Activated T-cell treated with anti-CD3 and anti-CD28 coated beads for 1 hour (primary cell): Measurements from ENCODE around the gene RNU4-1.
"Not testable (repeated sequence)": the region's sequence is repeated elsewhere in the genome, so short reads cannot be mapped to it uniquely, and the experiment has no call there.

Source experiments
- DNase-seq: peaks from one replicate; pipeline ENCODE4 v3.0.0-alpha.2; 2020; ENCODE audit warnings: low read depth

Gene RNU4-1

GRCh38 chr12:120292661-120293531, at the start of gene RNU4-1:
Gene RNU4-1 (minus strand): TSS chr12:120293237.
- DNase-seq = peak; percentile 58

DNA sequence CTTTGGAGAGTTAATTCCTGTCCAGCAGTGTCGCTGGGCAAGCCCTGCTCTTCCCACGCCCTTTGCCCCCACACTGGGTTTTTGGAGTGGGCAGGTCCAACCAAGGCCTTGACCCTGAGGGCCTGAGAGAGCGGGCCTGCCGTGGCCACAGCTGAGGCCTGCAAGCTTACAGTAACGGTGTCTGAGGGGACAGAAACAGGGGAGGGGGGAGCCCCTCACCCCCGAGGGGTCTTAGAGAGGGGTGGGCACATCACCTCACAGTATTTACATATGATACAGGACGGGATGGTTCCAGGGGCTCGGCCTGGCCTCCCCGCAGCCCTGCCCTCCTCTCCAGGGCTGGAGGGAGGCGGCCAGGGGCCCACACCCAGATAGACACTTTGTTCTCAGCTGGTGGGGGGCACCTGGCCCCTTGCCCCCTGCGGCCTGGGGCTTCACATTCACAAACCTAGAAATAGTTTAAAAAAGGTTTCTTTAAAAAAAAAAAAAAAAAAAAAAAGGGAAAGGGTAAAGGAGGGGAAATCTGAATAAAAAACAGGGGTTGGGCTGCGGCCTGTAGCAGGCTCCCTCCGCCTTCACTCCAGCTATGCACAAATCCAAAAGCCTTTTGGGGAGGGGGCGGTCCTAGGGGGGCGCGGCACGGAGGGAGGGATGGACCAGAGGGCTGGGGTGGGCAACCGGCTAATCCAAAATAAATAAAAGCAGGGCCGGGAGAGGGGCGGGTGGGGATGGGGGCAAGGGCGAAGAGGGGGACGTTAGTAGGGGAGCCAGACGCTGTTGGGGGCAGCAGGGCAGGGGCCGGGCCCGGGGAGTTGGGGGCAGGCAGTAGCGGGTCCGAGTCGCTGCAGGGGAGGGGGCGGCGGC, 49.4 kb upstream of the RNU4-1 start:
- no peak for DNase-seq

DNA sequence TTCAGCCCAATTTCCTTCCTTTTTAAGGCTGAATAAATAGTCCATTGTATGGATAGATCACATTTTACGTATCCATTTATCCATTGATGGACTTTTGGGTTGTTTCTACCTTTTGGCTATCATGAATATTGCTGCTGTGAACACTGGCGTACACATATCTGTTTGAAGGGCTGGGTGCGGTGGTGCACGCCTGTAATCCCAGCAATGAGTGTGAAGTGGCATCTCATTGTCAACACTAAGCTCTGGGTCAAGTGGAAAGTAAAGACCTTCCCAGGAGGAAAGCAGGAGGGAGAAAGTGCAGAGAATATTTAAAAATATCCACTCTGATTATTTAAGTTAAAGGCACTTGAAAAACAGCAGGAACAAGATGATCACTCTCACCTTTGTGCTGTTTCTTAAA, 46.2 kb upstream of the RNU4-1 start:
- no peak for DNase-seq

- DNase-seq = no peak
Measured at GRCh38 chr12:120337730-120338129, 44.7 kb upstream of the RNU4-1 start.

DNA sequence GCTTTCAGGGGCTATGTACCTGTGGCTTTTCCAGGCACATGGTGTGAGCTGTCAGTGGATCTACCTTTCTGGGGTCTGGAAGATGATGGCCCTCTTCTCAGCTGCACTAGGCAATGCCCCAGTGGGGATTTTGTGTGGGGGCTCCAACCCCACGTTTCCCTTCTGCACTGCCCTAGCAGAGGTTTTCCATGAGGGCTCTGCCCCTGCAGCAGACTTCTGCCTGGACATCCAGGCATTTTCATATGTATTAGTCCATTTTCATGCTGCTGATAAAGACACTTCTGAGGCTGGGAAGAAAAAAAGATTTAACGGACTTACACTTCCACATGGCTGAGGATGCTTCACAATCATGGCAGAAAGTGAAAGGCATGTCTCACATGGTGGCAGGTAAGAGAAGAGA, 43.4 kb upstream of the RNU4-1 start:
- not testable (repeated sequence) for DNase-seq

- DNase-seq = peak; percentile 8
Measured at GRCh38 chr12:120335447-120335846, 42.4 kb upstream of the RNU4-1 start.

- DNase-seq = no peak
Measured at GRCh38 chr12:120332523-120332922, 39.5 kb upstream of the RNU4-1 start.

DNA sequence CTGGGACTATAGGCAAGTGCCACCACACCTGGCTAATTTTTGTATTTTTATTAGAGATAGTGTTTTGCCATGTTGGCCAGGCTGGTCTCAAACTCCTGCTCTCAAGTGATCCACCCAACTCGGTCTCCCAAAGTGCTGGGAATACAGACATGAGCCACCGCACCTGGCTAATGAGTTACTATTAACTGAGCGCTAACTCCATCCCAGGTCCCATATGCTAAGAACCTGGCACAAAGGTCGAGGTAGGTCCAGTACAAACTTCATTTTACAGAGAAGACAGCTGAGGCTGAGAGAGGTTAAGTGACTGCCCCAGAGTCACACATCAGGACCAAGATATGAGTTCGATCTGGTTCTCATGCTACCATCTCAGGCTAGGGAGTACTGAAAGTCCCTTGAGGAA, 39.0 kb upstream of the RNU4-1 start:
- DNase-seq = no peak

- no peak for DNase-seq
Measured at GRCh38 chr12:120331390-120331789, 38.4 kb upstream of the RNU4-1 start.

GRCh38 chr12:120328228-120328627, 35.2 kb upstream of the RNU4-1 start:
- no peak for DNase-seq

- DNase-seq = no peak
Measured at GRCh38 chr12:120327593-120327992, 34.6 kb upstream of the RNU4-1 start, which contains the start of gene PLA2G1B. Gene PLA2G1B (minus strand): TSS chr12:120327779. CDS start chr12:120327753, 26 bp downstream.

- DNase-seq = no peak
Measured at GRCh38 chr12:120324841-120325417, 31.9 kb upstream of the RNU4-1 start.

DNA sequence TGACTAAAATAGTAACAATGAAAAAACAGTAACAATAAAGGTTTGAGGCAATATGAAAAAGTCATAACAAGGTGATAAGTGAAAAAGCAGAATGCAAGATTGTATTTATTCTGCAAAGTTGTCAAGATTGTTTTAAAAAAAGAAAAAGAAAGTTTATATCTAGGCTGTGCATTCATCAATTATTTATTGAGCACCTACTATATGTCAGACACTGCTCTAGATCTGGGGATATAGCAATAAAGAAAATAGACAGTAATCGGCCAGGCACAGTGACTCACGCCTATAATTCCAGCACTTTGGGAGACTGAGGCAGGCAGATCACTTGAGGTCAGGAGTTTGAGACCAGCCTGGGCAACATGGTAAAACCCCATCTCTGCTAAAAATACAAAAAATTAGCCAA, 30.7 kb upstream of the RNU4-1 start:
- DNase-seq = no peak

DNA sequence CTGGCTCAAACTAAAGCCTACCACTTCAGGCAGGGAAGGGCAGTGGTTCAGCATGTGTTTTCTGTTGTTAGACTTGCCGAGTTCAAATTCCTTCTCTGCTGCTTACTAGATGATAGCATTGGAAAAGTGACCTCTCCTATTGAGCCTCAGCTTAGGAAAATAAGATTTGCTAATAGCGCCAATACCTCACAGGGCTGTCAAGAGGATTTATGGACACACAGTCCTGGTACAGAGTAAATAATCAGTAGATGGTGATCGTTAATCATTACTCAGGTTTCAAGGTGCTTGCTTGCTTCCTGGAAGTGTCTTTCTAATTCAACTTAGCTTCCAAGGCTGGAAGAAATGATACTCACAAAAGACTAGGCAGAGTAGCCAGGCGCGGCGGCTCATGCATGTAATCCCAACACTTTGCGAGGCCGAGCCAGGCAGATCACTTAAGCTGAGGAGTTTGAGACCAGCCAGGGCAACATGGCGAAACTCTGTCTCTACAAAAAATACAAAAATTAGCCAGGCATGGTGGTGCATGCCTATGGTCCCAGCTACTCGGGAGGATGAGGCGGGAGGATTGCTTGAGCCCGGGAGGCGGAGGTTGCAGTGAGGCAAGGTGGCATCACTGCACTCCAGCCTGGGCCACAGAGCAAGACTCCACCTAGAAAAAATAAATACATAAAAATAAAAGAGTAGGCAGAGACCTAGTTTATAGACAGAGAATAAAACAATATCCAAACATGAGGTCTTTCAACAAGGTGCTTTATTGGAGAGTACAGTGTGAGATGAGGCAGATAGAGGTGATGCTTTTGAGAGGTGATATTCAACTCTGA, 28.6 kb upstream of the RNU4-1 start:
- no peak for DNase-seq

DNA sequence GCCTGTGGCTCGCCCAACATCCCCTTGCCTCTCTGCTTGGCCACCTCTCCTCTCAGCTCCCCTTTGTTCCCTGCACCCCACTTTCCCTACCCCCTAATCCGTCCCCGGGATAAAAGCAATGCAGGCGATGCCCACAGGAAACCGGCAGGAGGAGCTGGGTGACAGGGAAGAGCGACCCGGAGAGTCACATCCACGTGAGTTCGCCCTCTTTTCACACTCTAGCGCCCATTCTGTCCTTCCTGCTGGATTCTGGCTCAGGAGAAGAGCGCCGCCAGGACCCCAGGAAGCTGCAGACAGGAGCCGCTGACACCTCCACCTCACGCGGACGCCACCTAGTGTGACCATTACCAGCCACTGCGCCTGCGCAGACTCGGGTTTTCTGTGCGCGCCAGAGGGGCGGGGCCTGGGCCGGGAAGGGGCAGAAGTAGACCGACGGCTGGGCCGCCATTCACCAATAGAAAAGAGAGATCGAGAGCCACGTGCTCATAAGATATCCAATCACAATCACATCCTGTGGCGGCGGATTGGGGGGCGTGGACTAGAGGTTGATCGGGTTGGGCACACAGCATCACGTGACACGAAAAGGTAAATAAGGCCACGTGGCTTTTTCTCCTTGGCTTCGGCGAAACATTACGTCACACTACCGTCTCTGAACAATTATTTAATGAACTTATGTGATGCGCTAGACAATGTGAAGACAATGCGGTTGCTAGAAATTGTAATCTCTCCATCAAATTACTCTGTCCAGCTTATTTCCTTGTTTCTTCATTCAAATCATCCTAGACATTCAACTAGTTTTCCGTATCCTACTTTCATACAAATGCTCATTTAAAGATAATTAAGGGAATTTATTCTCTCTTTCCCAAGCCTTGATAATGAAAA, 24.4 kb upstream of the RNU4-1 start:
- DNase-seq = peak; percentile 100

- no peak for DNase-seq
Measured at GRCh38 chr12:120316798-120317223, 23.8 kb upstream of the RNU4-1 start.

- no peak for DNase-seq
Measured at GRCh38 chr12:120314220-120314619, 21.2 kb upstream of the RNU4-1 start.

DNA sequence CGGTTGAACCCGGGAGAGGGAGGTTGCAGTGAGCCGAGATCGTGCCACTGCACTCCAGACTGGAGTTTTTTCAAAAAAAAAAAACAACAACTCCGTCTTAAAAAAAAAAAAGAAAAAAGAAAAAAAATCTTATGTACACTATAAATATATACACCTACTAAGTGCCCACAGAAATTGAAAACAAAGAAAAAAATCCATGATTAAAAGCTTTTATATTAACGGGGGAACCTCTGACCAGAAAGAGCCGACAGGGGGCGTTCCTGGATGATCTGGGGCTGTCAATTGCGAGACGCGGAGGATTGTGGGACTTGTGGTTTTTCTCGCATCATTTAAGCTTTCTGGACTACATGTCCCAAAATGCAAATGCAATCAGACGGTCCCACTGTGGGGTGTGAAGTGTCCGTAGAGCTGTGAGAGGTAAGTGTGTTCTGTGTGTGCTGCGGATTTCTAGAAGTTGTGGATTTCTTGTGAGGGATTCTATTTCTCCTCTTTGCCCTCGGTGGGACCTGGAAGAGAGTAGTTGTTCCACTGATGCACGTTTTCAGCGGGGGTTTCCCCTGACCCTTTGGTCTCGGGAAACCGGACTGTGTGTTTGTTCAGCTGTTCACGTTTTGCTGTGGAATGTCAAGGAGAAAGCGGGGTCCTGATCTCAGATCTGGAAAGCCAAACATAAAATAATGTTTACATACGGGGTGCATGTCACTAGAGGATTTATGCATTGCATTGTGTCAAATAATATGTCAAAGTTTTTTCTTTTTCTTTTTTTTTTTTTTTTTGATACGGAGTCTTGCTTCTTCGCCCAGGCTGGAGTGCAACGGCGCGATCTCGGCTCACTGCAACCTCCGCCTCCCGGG, 9.2 kb upstream of the RNU4-1 start, which contains the start of gene SIRT4:
TSS of gene SIRT4 (plus strand) at position 360 of the 854 bp plus-strand sequence. CDS start 1,241 bp downstream, outside the sequence.
- DNase-seq = peak; percentile 86

DNA sequence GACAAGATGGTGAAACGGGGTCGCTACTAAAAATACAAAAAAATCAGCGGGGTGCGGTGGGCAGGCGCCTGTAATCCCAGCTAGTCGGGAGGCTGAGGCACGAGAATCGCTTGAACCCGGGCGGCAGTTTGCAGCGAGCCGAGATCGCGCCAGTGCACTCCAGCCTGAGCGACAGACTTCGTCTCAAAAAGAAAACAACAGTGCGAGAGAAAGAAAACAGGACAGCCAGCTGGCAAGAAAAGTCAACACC, 701 bp downstream of the RNU4-1 start:
- DNase-seq = no peak
